Activated T-helper 2 cell treated with anti-CD3 and anti-CD28 coated beads, Interferon-gamma antibody, Interleukin-2, Interleukin-4, amounts not matched to agents 10 μg/mL and 5 μg/mL and 100 μg/mL, durations not matched to agents 14 hours and 24 hours and 36 hours (primary cell): ENCODE measurements around the gene ASB10. TPM values are rescaled to one million over a fixed set of nuclear protein-coding genes. Genes with fewer than 3 reads are reported as not detected.

Experiments used
- total RNA-seq: library from RNA; stranded (reverse); gene quantifications from 2 replicates; pipeline ENCODE4 v1.2.3, GENCODE V29; 2022

Gene ASB10
- total RNA-seq, 1 donor from 2014 or later: not detected

Other genes with a start within 250 kb of the ASB10 start
- 0.30 and 0.41 TPM in 2 replicates for gene KCNH2, start 208.9 kb downstream of the ASB10 start, total RNA-seq
- gene NOS3, start 196.2 kb downstream of the ASB10 start, total RNA-seq: 9.8 TPM in 2 replicates
- 5.0 and 6.4 TPM in 2 replicates for gene ATG9B, start 162.8 kb downstream of the ASB10 start, total RNA-seq
- 59.5 and 59.6 TPM in 2 replicates for gene ABCB8, start 158.8 kb downstream of the ASB10 start, total RNA-seq
- gene ASIC3, start 138.7 kb downstream of the ASB10 start, total RNA-seq: 3.3 and 4.0 TPM in 2 replicates
- 24.1 and 25.7 TPM in 2 replicates for gene CDK5, start 129.4 kb downstream of the ASB10 start, total RNA-seq
- gene SLC4A2, start 127.7 kb downstream of the ASB10 start, total RNA-seq: 106 and 109 TPM in 2 replicates
- 83.2 and 85.2 TPM in 2 replicates for gene FASTK, start 106.4 kb downstream of the ASB10 start, total RNA-seq
- 57.4 and 60.8 TPM in 2 replicates for gene TMUB1, start 103.8 kb downstream of the ASB10 start, total RNA-seq
- 62.5 and 64.4 TPM in 2 replicates for gene AGAP3, start 100.8 kb downstream of the ASB10 start, total RNA-seq
- not detected in 2 replicates for gene GBX1, start 19.6 kb downstream of the ASB10 start, total RNA-seq
- gene H2BK1, start 23.2 kb upstream of the ASB10 start, total RNA-seq: not detected in 2 replicates
- gene ABCF2, start 40.0 kb upstream of the ASB10 start, total RNA-seq: 63.4 and 69.2 TPM in 2 replicates
- 43.8 and 46.0 TPM in 2 replicates for gene CHPF2, start 45.2 kb upstream of the ASB10 start, total RNA-seq
- gene SMARCD3, start 61.4 kb upstream of the ASB10 start, total RNA-seq: 2.9 and 3.3 TPM in 2 replicates
- gene NUB1, start 154.6 kb upstream of the ASB10 start, total RNA-seq: 49.2 and 57.0 TPM in 2 replicates
- not detected in 2 replicates for gene WDR86, start 222.8 kb upstream of the ASB10 start, total RNA-seq